Measurements from ENCODE around the gene NFATC1.
"Not testable (repeated sequence)": the region's sequence is repeated elsewhere in the genome, so short reads cannot be mapped to it uniquely, and the experiment has no call there.

The NFATC1 gene

GRCh38 chr18:79493801-79494211 is 98.1 kb downstream of the NFATC1 start:
- DNase-seq = no peak

DNA sequence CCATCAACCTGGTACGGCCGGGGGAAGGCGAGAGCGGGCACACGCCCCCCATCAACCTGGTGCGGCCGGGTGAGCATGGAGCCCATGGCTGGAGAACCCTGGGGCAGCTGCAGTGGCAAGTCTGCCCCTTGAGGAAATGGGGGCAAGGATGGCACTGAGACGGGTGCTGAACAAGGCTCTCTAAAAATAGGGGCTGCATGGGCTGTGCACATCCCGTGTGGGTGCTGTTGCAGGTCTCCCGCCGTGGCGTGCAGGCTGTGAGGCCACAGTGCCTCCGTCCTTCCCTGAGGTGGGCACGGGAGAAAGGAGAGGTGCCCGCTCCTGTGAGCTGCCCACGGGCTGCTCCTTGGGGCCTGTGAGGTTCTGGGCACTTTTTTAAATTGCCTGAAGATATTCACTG is 99.2 kb downstream of the NFATC1 start:
- no peak for DNase-seq

GRCh38 chr18:79495591-79496071 is 99.9 kb downstream of the NFATC1 start:
- DNase-seq = no peak

- DNase-seq = no peak
Observed at GRCh38 chr18:79496237-79496977, 100.7 kb downstream of the NFATC1 start.

DNA sequence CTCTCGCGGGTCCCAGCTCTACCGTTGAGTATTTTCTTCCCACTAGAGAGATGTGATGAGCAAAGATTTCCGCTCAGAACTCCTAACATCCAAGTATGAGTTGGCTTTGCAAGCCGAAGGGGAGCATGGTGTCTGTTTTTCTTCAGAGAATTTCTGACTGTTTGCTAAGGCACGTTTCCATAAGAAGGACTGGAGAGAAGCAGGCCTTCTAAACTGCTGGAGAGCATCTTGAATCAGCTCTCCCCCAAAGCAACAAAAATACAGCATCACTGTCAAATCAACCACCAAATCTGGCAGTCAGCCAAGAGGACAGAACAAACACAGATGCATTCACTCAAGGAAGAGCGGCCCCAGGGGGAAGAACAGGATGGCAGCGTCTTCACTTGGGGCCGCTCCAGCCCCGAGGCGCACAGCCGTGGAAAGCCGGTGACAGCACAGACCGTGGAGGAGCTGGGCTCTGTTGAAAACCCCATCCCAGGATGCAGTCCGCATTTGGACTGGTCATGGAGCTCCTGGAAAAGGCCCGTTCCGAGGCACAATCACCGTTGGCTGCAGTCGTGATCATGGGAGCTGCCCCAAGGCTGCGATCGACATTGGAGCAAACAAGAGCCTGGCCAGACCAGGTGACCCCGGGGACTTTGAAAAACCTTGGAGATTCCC is 101.4 kb downstream of the NFATC1 start:
- DNase-seq = no peak

DNA sequence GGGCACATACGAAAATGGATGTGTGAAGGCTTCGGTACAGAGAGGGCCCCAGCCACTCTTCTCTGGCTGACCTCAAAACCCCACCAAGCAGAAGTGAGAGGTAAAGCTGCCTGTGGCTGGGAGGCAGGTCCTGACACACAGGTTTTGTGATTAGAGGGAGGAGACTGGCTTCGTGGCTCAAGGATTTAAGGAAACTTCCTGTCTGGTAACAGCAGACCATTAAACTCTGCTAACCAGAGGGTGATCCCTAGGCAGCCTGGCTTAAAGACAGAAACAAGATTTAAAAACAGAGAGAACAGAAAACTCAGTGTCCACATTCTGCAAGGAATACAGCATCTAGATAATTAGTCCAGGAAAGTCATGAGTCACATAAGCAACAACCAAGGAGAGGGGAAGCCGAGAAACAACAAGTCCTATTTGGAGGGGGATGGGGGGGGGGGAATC is 101.9 kb downstream of the NFATC1 start:
- DNase-seq = no peak

DNA sequence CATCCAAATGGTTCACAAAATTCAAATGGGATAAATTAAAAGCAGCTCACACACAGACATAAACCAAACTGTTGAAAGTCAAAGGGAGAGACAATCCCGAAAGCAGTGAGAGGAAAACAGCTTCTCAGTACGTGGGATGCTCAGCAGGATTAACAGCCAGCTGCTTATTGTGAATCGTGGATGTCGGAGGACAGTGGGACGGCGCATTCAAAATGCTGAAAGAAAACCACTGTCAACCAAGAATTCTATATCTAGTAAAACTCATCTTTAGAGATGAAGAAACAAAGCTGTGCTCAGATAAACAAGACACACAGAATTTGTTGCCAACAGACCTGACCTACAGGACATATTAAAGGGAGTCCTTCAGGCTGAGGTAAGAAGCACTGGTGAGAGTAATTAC is 102.9 kb downstream of the NFATC1 start:
- DNase-seq = no peak

GRCh38 chr18:79501006-79501405 is 105.3 kb downstream of the NFATC1 start:
- no peak for DNase-seq

DNA sequence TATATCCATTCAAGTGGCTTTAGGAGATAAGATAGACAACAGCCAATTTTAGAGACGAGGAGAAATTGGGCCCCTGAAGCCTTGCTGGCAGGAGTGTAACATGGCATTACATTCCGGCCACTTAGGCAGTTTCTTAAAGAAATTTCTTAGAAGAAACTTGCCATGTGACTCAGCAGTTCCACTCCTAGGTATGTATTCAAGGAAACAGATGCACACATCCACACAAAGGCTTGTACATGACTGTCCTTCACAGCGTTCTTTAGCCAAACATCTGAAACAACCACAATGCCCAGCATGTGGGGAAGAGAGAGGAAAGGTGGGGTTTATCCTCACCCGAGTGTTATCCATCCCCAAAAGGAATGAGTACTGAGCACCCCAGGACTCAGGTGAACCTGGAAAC is 107.1 kb downstream of the NFATC1 start:
- DNase-seq = no peak

GRCh38 chr18:79503406-79503805 is 107.7 kb downstream of the NFATC1 start:
- DNase-seq = no peak

DNA sequence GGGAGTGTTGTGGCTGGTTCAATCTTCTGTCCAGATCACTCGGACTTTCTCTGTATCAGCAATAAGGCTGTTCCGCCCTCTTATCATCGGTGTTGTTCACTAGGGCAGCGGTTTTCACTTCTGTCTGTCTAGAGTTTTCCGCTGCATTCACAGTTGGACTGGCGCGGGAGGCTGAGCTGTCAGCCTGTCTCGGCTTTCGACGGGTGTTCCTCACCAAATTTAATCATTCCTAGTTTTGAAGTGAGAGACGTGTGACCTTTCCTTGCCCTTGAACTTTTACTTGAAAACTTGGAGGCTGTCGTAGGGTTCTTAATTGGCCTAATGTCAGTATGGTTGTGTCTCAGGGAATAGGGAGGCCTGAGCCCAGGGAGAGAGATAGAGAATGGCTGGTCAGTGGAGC is 108.3 kb downstream of the NFATC1 start:
- DNase-seq = no peak

GRCh38 chr18:79504495-79504894 is 108.8 kb downstream of the NFATC1 start:
- DNase-seq = not testable (repeated sequence)

DNA sequence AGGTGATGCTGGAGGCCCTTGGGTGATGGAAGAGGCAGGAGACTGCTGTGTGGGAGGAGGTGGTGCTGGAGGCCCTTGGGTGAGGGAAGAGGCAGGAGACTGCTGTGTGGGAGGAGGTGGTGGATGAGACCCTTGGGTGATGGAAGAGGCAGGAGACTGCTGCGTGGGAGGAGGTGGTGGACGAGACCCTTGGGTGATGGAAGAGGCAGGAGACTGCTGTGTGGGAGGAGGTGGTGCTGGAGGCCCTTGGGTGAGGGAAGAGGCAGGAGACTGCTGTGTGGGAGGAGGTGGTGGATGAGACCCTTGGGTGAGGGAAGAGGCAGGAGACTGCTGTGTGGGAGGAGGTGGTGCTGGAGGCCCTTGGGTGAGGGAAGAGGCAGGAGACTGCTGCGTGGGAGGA is 109.7 kb downstream of the NFATC1 start:
- not testable (repeated sequence) for DNase-seq

DNA sequence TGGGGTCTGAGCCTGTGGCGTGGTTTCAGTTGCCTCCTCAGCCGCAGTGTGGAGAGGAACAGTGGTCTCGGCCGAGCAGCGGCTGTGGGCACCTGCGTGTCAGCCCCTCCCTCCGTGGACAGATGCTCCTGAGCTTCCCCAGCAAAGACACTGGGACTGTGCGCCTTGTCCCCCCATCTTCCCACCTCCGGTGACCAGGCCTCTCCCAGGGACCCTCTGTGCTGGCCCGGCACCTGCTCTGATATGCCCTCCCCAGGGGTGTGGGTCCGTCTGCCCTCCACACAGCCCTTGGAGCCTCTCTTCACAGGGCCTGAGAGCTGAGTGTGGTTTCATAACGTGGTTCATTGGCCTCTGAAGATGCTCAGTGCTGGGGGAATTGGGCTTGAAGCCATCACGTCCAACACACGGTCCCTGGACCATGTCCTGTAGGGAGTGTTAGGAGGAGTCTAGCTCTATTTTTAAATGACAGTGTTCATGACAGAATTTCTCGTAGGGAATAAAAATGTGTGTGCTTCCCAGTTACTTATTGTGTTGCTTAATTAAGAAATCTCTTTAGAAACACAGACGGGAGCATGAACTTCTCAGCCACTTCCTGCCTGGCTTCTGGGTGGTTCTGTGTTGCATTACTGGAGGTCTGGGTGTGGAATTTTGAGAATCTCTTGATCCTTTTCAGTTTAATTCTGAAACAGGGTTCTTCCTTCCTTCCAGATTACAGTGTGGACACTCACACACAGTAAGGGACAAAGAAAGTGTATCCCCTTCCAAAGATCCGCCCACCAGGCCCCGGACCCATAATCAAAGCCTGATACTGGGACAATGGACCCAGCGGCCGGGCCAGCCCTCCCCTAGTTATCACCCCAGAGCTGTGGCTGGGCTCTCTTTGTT is 110.7 kb downstream of the NFATC1 start:
- no peak for DNase-seq

- no peak for DNase-seq
Observed at GRCh38 chr18:79507076-79507545, 111.4 kb downstream of the NFATC1 start.

- no peak for DNase-seq
Observed at GRCh38 chr18:79507546-79508480, 112.1 kb downstream of the NFATC1 start.

DNA sequence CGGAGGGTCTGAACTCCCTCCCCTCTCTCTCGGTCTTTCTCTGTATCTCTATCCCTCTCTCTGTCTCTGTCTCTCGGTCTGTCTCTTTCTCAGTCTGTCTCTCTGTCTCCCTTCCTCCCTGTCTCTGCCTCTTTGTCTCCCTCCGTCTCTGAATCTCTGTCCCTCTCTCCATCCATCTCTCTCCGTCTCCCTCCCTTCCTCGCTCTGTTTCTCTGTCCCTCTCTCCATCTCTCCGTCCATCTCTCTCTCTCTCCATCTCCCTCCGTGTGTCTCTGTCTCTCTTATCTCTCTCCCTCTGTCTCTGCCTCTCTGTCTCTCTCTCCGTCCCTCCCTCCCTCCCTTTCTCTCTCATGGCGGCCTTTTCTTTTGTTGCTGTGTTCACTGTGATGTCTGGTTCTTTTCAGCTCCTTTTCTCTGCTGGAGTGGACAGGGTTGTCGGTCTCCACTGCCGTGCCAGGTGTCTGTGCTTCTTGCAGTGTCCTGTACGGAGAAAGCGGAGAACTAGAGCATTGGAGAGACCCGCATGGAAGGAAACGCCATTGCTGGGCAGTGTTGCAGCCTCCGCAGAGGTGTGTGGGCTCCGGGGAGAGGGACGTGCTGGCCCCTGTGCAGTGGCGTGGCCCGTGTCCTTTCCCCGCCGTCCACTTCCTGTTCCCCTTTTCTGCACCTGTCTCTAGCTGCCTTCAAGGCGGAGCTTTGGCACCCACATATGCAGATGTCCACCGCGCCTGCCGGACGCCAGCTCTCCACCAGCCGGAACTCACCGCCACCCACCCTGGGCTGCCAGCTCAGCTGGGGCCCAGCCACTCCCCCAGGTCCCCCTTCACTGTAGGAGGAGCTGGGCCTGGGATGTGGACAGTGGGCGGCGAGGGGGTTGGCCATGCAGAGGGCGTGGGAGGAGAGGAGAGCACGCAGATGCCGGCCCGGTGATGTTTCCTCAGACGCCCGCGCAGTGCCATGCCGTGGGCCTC is 113.1 kb downstream of the NFATC1 start:
- no peak for DNase-seq

DNA sequence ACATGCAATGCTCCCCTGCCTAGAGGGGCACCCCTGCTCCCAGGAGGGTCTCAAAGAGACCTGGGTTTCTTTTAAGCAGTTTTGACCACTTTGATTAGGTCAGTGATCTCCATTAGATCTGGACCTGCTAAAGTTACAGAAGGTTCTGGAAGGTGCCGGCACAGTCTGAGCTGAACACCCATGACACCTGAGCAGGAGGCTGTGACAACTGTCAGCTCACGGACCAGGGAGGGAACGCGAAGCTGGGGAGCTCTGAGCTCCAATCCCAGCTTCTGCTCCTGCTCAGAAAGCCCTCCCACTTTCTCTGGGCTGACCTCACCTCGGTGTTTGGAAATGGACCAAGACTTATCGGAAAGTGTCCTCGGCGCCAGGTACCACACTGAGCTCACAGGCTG is 113.8 kb downstream of the NFATC1 start:
- no peak for DNase-seq

- DNase-seq = no peak
Observed at GRCh38 chr18:79510046-79510685, 114.4 kb downstream of the NFATC1 start.

- DNase-seq = no peak
Observed at GRCh38 chr18:79510731-79511241, 115.1 kb downstream of the NFATC1 start.

Measured in activated CD4-positive, CD25-positive, alpha-beta regulatory T cell (primary cell).